HepG2 (cell line): ENCODE data around the gene P2RY6. TPM values are rescaled to one million over a fixed set of nuclear protein-coding genes. Genes with fewer than 3 reads are reported as not detected.

Source experiments
- ATAC-seq: fragments of 200-7000 bp; cut with Tn5 transposase; 3 replicates; pipeline ENCODE4 v1.9.1; 2020; ENCODE audit warnings: mild to moderate bottlenecking, moderate library complexity
- BruUV-seq: library from RNA; stranded (reverse); fragments of 400-500 nt; replicated peaks from 2 replicates; lab custom pipeline; 2021; lab: Mats Ljungman, UMichigan
- CTCF ChIA-PET: fragments of 300-600 bp; formaldehyde crosslinking; extraction: SDS; loops from one replicate; lab custom pipeline; 2021; ENCODE audit warnings: low total read pairs, inconsistent platforms, low intra/inter-chr PET ratio; lab: Yijun Ruan, JAX
- POLR2A ChIA-PET: fragments of 350-600 bp; sonication (Branson Sonifier 250); formaldehyde crosslinking; loops from one replicate; lab custom pipeline; 2020; ENCODE audit warnings: antibody characterized with exemption, inconsistent platforms; lab: Yijun Ruan, JAX
- DNase-seq: peaks from one replicate; pipeline ENCODE4 v3.0.0-alpha.2; 2015; ENCODE audit warnings: low spot score
- FAIRE-seq: peaks from 3 replicates; lab custom pipeline; 2011; peaks lifted over from hg19 to GRCh38; lab: Jason Lieb, UNC
- H2AFZ ChIP-seq: one replicate; pipeline ENCODE4 v1.6.1; 2011; ENCODE audit warnings: low read length, inconsistent platforms
- H3K27ac ChIP-seq: fragments of 300-600 bp; 3 replicates; pipeline ENCODE4 v1.8.0; 2011; ENCODE audit warnings: mixed run types, mild to moderate bottlenecking, mixed read lengths, low read length, inconsistent platforms; ENCODE audit not compliant: insufficient read depth; ENCODE audit errors: extremely low read length
- H3K27me3 ChIP-seq, 2 experiments: fragments of 200-600 bp in 1 of 2; 2 replicates in 1 of 2; 3 replicates in 1 of 2; pipeline versions ENCODE4 v1.6.0 to v1.8.0; 2011; ENCODE audit warnings: low read length in 2 of 2, mild to moderate bottlenecking in 2 of 2, moderate library complexity in 2 of 2, inconsistent platforms in 1 of 2; ENCODE audit not compliant: insufficient read depth in 2 of 2, control insufficient read depth in 1 of 2
- H3K36me3 ChIP-seq, 2 experiments: fragments of 200-600 bp in 1 of 2; replicated peaks in 1 of 2; 2 replicates in 1 of 2; 3 replicates in 1 of 2; pipeline versions ENCODE4 v1.5.1 to v1.8.0; 2011; ENCODE audit warnings: low read length in 2 of 2, inconsistent platforms in 1 of 2; ENCODE audit not compliant: insufficient read depth in 2 of 2, control insufficient read depth in 1 of 2
- H3K4me1 ChIP-seq: 2 replicates; pipeline ENCODE4 v1.5.1; 2012; ENCODE audit warnings: low read length, inconsistent platforms; ENCODE audit not compliant: insufficient read depth
- H3K4me2 ChIP-seq: 2 replicates; pipeline ENCODE4 v1.6.0; 2011; ENCODE audit warnings: low read depth, low read length, inconsistent platforms
- H3K4me3 ChIP-seq, 3 experiments: fragments of 200-600 bp in 1 of 3; sonication (generic), shearing (Covaris generic) in 1 of 3; replicated peaks in 1 of 3; 2 replicates each; pipeline ENCODE4 v1.5.1; 2011 to 2016; ENCODE audit warnings: low read length in 3 of 3, inconsistent platforms in 2 of 3, low read depth in 2 of 3, mild to moderate bottlenecking in 2 of 3, control low read depth in 1 of 3, mixed read lengths in 1 of 3; ENCODE audit not compliant: insufficient read depth in 1 of 3
- H3K79me2 ChIP-seq: one replicate; pipeline ENCODE4 v1.6.1; 2011; ENCODE audit warnings: low read length, inconsistent platforms; ENCODE audit not compliant: insufficient read depth
- H3K9ac ChIP-seq: 2 replicates; pipeline ENCODE4 v1.6.0; 2011; ENCODE audit warnings: mild to moderate bottlenecking, low read depth, low read length, inconsistent platforms; ENCODE audit not compliant: insufficient read depth
- H3K9me3 ChIP-seq: 2 replicates; pipeline ENCODE4 v1.5.1; 2012; ENCODE audit warnings: mild to moderate bottlenecking, low read length
- H4K20me1 ChIP-seq: 2 replicates; pipeline ENCODE4 v1.6.0; 2011; ENCODE audit warnings: inconsistent platforms, mild to moderate bottlenecking, low read length, moderate library complexity; ENCODE audit not compliant: insufficient read depth
- ELF1 ChIP-seq: sonication (generic); formaldehyde crosslinking; IDR thresholded peaks from 2 replicates; pipeline ENCODE4 v1.4.0; 2020; ENCODE audit warnings: missing genetic modification reagents
- GZF1 ChIP-seq: sonication (generic); formaldehyde crosslinking; IDR thresholded peaks from 2 replicates; pipeline ENCODE4 v1.5.1; 2020; ENCODE audit warnings: mild to moderate bottlenecking, missing genetic modification reagents
- NBN ChIP-seq: fragments of 450-650 bp; conservative IDR thresholded peaks from 2 replicates; pipeline ENCODE4 v1.6.1; 2017
- SIN3A ChIP-seq: IDR thresholded peaks from 2 replicates; pipeline ENCODE4 v1.6.1; 2011; ENCODE audit warnings: low read depth, mild to moderate bottlenecking, control low read depth, low read length, borderline replicate concordance
- SIN3B ChIP-seq: fragments of 150-350 bp; IDR thresholded peaks from 2 replicates; pipeline ENCODE4 v1.6.1; 2014; ENCODE audit warnings: low read length
- SOX6 ChIP-seq, 2 experiments: fragments of 450-650 bp in 1 of 2; sonication (generic) in 1 of 2; formaldehyde crosslinking in 1 of 2; IDR thresholded peaks; 2 replicates each; pipeline versions ENCODE4 v1.4.0 to v1.6.1; 2017 to 2020; ENCODE audit warnings: antibody characterized with exemption in 1 of 2, mild to moderate bottlenecking in 1 of 2, missing genetic modification reagents in 1 of 2
- SP140L ChIP-seq: sonication (generic); formaldehyde crosslinking; IDR thresholded peaks from 2 replicates; pipeline ENCODE4 v1.4.0; 2020; ENCODE audit warnings: missing genetic modification reagents, borderline replicate concordance
- ZBTB21 ChIP-seq: sonication (generic); formaldehyde crosslinking; IDR thresholded peaks from 2 replicates; pipeline ENCODE4 v1.4.0; 2020; ENCODE audit warnings: missing genetic modification reagents
- WGBS: methylation state at CpG from one replicate; pipeline ENCODE4 v1.1.6; 2017; ENCODE audit warnings: low lambda C conversion rate; 5-methylcytosine and 5-hydroxymethylcytosine counted together
- in situ Hi-C: cut with HindIII; loops from 2 replicates; pipeline ENCODE4 v1.10.0; 2017; ENCODE audit warnings: low pct_unique_long_range_greater_than_20kb; ENCODE audit not compliant: extremely low pct_ligation_motif_present
- intact Hi-C: fragments of 100-400 bp; cut with micrococcal nuclease; formaldehyde crosslinking; loops from one replicate; pipeline ENCODE4 v1.10.0; 2022; ENCODE audit not compliant: unreplicated experiment
- polyA plus RNA-seq, 8 experiments: library from polyadenylated mRNA; depleted of rRNA in 3 of 8; stranded (reverse) in 7 of 8; unstranded in 1 of 8; fragments of >200 nt; fragmentation: Illumina TruSeq in 4 of 8; extraction: Trizol in 4 of 8; gene quantifications; 2 replicates each; pipeline versions ENCODE4 v1.2.1 to v1.2.3, GENCODE V29; 2011 to 2016; ENCODE audit warnings: low read depth in 4 of 8, missing spikeins in 1 of 8, mixed read lengths in 1 of 8; ENCODE audit not compliant: insufficient read depth in 1 of 8
- total RNA-seq, 5 experiments: library from RNA; depleted of rRNA; stranded (reverse); fragments of >200 nt; fragmentation: Illumina TruSeq; extraction: Trizol; gene quantifications; 2 replicates each; pipeline ENCODE4 v1.2.3, GENCODE V29; 2016; ENCODE audit warnings: low read depth in 1 of 5
- TF ChIP-seq, protein P1 (sequence below): sonication (generic); formaldehyde crosslinking; IDR thresholded peaks from 2 replicates; pipeline ENCODE4 v1.4.0; 2020; ENCODE audit warnings: mild to moderate bottlenecking, missing genetic modification reagents, borderline replicate concordance
- TF ChIP-seq, protein P2 (sequence below): sonication (generic); formaldehyde crosslinking; IDR thresholded peaks from 2 replicates; pipeline ENCODE4 v1.5.0; 2020; ENCODE audit warnings: mild to moderate bottlenecking, missing genetic modification reagents, borderline replicate concordance
- TF ChIP-seq, protein P3 (sequence below): sonication (generic); formaldehyde crosslinking; IDR thresholded peaks from 2 replicates; pipeline ENCODE4 v1.8.0; 2022; ENCODE audit warnings: mild to moderate bottlenecking, missing genetic modification reagents, moderate library complexity
- TF ChIP-seq, protein P4 (sequence below): sonication (generic); formaldehyde crosslinking; IDR thresholded peaks from 2 replicates; pipeline ENCODE4 v1.5.0; 2020; ENCODE audit warnings: mild to moderate bottlenecking, missing genetic modification reagents, borderline replicate concordance

Gene P2RY6
- total and polyA plus RNA-seq, 2 of the 13 experiments (the other 11 are each of a cell fraction or from before 2014, with no cell fraction given), result 0.09 to 0.29 TPM

DNA sequence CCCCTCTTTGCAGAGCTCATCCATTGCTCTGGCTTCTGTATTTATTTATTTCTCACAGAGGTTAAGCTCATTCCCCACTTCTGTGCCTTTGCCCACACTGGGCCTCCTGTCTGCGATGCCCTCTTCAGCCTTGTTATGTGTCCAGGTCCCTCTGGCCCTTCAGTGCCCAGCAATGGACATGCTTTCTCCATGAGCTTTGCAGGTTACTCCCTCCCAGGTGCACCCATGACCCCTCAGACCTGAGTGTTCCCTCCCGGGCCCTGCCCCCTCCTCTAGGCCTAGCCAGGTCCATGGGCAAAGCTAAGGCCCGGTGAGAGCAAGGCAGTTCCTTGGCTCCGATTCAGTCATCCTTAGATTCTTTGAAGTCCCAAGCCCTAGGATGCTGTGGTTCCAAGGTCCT, 18.4 kb downstream of the P2RY6 start:
- no TSS peak for BruUV-seq
- ATAC-seq (no peak), DNase-seq (no peak)

More for the DNA sequence above, 18.4 kb downstream of the P2RY6 start:
- Histone ChIP-seq H2AFZ (no peak overlapping the region), H3K36me3 (no peaks in the 10 kb centered on the region), H3K27me3 (peaks cover 6 to 39% of the 10 kb centered on the region in 2 experiments; a peak in 3 of 5 replicates), H4K20me1 (no peaks in the 10 kb centered on the region), H3K4me2 (no peak overlapping the region), H3K9ac (no peak overlapping the region), H3K4me3 (no peak overlapping the region), H3K79me2 (no peaks in the 10 kb centered on the region), H3K9me3 (no peaks in the 10 kb centered on the region), H3K27ac (no peak overlapping the region), H3K4me1 (peaks cover 21% of the 10 kb centered on the region)
- TF ChIP-seq NBN, result no peak
- TF ChIP-seq, protein P1, sequence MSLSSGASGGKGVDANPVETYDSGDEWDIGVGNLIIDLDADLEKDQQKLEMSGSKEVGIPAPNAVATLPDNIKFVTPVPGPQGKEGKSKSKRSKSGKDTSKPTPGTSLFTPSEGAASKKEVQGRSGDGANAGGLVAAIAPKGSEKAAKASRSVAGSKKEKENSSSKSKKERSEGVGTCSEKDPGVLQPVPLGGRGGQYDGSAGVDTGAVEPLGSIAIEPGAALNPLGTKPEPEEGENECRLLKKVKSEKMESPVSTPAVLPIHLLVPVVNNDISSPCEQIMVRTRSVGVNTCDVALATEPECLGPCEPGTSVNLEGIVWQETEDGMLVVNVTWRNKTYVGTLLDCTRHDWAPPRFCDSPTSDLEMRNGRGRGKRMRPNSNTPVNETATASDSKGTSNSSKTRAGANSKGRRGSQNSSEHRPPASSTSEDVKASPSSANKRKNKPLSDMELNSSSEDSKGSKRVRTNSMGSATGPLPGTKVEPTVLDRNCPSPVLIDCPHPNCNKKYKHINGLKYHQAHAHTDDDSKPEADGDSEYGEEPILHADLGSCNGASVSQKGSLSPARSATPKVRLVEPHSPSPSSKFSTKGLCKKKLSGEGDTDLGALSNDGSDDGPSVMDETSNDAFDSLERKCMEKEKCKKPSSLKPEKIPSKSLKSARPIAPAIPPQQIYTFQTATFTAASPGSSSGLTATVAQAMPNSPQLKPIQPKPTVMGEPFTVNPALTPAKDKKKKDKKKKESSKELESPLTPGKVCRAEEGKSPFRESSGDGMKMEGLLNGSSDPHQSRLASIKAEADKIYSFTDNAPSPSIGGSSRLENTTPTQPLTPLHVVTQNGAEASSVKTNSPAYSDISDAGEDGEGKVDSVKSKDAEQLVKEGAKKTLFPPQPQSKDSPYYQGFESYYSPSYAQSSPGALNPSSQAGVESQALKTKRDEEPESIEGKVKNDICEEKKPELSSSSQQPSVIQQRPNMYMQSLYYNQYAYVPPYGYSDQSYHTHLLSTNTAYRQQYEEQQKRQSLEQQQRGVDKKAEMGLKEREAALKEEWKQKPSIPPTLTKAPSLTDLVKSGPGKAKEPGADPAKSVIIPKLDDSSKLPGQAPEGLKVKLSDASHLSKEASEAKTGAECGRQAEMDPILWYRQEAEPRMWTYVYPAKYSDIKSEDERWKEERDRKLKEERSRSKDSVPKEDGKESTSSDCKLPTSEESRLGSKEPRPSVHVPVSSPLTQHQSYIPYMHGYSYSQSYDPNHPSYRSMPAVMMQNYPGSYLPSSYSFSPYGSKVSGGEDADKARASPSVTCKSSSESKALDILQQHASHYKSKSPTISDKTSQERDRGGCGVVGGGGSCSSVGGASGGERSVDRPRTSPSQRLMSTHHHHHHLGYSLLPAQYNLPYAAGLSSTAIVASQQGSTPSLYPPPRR (CRISPR knock-in tag), result no peak
- TF ChIP-seq GZF1, result no peak
- TF ChIP-seq, protein P2, sequence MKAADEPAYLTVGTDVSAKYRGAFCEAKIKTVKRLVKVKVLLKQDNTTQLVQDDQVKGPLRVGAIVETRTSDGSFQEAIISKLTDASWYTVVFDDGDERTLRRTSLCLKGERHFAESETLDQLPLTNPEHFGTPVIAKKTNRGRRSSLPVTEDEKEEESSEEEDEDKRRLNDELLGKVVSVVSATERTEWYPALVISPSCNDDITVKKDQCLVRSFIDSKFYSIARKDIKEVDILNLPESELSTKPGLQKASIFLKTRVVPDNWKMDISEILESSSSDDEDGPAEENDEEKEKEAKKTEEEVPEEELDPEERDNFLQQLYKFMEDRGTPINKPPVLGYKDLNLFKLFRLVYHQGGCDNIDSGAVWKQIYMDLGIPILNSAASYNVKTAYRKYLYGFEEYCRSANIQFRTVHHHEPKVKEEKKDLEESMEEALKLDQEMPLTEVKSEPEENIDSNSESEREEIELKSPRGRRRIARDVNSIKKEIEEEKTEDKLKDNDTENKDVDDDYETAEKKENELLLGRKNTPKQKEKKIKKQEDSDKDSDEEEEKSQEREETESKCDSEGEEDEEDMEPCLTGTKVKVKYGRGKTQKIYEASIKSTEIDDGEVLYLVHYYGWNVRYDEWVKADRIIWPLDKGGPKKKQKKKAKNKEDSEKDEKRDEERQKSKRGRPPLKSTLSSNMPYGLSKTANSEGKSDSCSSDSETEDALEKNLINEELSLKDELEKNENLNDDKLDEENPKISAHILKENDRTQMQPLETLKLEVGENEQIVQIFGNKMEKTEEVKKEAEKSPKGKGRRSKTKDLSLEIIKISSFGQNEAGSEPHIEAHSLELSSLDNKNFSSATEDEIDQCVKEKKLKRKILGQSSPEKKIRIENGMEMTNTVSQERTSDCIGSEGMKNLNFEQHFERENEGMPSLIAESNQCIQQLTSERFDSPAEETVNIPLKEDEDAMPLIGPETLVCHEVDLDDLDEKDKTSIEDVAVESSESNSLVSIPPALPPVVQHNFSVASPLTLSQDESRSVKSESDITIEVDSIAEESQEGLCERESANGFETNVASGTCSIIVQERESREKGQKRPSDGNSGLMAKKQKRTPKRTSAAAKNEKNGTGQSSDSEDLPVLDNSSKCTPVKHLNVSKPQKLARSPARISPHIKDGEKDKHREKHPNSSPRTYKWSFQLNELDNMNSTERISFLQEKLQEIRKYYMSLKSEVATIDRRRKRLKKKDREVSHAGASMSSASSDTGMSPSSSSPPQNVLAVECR (CRISPR knock-in tag), result no peak
- TF ChIP-seq SIN3A, result no peak
- TF ChIP-seq SOX6 (IDR thresholded peaks at IDR 0.05), result no peak
- TF ChIP-seq SOX6 (CRISPR knock-in tag; IDR thresholded peaks at IDR 0.05), result no peak
- TF ChIP-seq, protein P3, sequence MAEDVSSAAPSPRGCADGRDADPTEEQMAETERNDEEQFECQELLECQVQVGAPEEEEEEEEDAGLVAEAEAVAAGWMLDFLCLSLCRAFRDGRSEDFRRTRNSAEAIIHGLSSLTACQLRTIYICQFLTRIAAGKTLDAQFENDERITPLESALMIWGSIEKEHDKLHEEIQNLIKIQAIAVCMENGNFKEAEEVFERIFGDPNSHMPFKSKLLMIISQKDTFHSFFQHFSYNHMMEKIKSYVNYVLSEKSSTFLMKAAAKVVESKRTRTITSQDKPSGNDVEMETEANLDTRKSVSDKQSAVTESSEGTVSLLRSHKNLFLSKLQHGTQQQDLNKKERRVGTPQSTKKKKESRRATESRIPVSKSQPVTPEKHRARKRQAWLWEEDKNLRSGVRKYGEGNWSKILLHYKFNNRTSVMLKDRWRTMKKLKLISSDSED, result no peak
- TF ChIP-seq SIN3B, result no peak
- TF ChIP-seq ELF1 (CRISPR knock-in tag), result no peak
- no peak for TF ChIP-seq SP140L
- TF ChIP-seq, protein P4, sequence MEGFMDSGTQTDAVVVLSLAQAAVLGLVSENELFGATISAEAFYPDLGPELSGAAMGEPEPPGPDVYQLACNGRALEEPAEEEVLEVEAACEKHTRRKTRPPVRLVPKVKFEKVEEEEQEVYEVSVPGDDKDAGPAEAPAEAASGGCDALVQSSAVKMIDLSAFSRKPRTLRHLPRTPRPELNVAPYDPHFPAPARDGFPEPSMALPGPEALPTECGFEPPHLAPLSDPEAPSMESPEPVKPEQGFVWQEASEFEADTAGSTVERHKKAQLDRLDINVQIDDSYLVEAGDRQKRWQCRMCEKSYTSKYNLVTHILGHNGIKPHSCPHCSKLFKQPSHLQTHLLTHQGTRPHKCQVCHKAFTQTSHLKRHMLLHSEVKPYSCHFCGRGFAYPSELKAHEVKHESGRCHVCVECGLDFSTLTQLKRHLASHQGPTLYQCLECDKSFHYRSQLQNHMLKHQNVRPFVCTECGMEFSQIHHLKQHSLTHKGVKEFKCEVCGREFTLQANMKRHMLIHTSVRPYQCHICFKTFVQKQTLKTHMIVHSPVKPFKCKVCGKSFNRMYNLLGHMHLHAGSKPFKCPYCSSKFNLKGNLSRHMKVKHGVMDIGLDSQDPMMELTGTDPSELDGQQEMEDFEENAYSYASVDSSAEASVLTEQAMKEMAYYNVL (CRISPR knock-in tag), result no peak
- TF ChIP-seq ZBTB21, result no peak
- WGBS, result 54% methylated on average over 4 of the region's 4 CpGs
- intact Hi-C loops (no loop called here), in situ Hi-C loops (loop anchor here (5.0 kb wide), 1 partner anchor 102 kb away; no protein-coding TSS in a partner anchor)
- ChIA-PET POLR2A (no interaction called here), CTCF (interaction anchor here (3.0 kb wide), 1 partner anchor 106 kb away, joined by 28 read pairs; no protein-coding TSS in a partner anchor)
- no peak for FAIRE-seq
